Measurements from ENCODE around the gene SLC11A1.
A peak's percentile ranks its signal among the peaks of the same experiment; 100 is the strongest.

Gene SLC11A1

GRCh38 chr2:218404351-218405085 is 22.4 kb downstream of the SLC11A1 start:
- no peak for DNase-seq (ENCODE audit: low read depth in 2 of 3, low spot score in 2 of 3)

GRCh38 chr2:218405086-218405745 is 23.1 kb downstream of the SLC11A1 start:
- no peak for DNase-seq (ENCODE audit: low read depth in 2 of 3, low spot score in 2 of 3)

GRCh38 chr2:218405746-218406208 is 23.7 kb downstream of the SLC11A1 start:
- DNase-seq (ENCODE audit: low read depth in 2 of 3, low spot score in 2 of 3) = no peak

DNA sequence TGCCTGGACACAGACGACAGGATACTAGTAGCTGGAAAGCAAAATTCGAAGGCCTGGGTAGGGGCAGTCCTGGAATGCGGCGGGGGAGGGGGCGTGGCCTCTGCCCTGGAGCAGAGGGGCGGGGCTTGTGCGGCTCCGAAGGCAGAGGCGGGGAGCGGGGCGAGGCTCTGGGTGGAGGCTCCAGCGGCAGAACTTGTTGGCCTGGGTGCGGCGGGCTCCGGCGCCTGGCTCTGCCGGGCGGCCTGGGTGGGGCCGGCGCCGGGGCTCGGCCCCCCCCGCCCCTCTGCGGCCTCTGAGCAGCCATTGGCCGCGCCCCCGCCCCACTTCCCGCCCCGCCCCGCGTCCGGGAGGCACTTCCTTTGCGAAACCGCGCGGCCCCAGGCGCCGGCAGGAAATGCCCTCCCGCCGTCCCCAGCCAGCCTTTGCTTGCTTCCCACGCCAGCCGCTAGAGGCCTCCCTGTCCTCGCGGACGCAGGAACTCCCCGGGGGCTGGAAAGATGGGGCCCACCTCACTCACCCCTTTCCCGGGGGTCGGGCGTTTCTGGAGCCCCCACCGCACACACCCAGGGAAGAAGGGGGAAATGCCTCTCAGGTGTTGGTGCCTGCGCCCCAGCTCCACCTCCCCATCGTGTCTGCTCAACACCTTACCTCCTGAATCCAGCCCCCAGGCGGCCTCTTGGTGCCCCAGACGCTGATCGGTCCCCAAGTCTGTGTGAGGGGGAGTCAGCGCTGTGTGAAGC is 24.3 kb downstream of the SLC11A1 start:
- DNase-seq (ENCODE audit: low read depth in 2 of 3, low spot score in 2 of 3) = peak; percentile 90 to 91 (median 90)

- peak in 2 of 3 experiments; percentile 28 to 35 for DNase-seq (ENCODE audit: low read depth in 2 of 3, low spot score in 2 of 3)
Observed at GRCh38 chr2:218406949-218407618, 25.0 kb downstream of the SLC11A1 start.

DNA sequence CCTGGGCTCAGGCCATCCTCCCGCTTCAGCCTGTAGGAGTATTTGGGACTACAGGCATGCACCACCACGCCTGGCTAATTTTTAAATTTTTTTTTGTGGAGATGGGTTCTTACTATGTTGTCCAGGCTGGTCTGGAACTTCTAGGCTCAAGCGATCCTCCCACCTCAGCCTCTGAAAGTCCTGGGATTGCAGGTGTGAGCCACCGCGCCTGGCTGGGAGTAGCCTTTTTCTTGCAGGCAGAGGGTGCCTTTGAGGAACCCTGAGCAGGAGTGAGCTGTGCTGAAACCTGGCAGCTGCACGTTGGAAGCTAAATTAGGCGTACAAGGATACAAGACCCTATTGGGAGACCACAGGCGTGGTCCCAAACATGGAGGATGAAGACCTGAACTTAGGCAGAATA is 25.6 kb downstream of the SLC11A1 start:
- DNase-seq (ENCODE audit: low read depth in 2 of 3, low spot score in 2 of 3) = no peak

- no peak for DNase-seq (ENCODE audit: low read depth in 2 of 3, low spot score in 2 of 3)
Observed at GRCh38 chr2:218418321-218418716, 36.2 kb downstream of the SLC11A1 start.

DNA sequence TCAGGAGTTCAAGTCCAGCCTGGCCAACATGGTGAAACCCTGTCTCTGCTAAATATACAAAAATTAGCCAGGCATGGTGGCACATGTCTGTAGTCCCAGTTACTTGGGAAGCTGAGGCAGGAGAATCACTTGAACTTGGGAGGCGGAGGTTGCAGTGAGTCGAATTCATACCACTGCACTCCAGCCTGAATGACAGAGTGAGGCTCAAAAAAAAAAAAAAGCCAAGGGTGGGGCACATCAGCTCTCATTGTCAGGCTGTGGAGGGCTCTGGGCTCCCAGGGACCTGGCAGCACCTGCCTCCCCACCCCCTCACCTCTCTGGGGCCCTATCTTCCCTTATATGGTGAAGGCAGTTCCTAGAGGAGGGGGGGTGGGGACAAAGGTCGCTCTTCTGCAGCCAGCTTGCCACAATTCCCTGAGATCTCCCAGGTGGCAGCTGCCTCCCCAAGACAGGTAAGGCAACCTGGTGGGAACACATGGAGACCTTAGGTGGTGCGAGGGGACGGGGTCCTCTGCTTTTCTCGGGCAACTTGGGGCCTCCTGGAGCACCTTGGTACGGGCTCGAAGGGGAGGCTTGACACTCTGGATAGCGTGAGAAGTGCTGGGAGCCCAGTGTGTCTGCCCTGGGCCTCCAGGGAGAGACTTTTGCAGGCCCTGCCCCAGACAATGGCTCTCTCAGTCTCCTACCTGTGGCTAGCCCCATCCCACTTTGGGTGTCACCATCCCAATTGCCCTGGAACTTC is 36.8 kb downstream of the SLC11A1 start, which contains the start of gene VIL1:
TSS of gene VIL1 (plus strand) at position 407 of the 742 bp plus-strand sequence. CDS start 4,656 bp downstream, outside the sequence.
- DNase-seq (ENCODE audit: low read depth in 2 of 3, low spot score in 2 of 3) = no peak

GRCh38 chr2:218419630-218420216 is 37.6 kb downstream of the SLC11A1 start:
- no peak for DNase-seq (ENCODE audit: low read depth in 2 of 3, low spot score in 2 of 3)

DNA sequence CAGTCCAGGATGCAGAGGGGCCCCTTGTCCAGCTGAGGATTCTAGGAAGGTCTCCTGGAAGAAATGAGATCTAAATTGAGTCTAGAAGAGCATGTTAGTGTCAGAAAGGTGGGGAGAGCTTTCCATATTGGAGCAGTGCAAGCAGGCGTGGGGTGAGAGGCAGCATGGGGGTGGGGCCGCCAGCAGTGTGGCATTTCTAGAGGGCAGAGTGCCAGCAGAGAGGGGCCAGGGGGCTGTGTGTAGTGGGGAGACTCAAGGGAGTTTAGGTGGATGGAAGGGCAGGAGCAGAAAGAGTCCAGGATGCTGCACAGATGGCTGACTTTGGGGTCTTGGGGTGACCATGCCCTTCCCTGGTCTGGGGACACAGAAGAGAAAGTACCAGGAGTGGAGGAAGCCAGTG is 39.0 kb downstream of the SLC11A1 start:
- DNase-seq (ENCODE audit: low read depth in 2 of 3, low spot score in 2 of 3) = no peak

GRCh38 chr2:218422403-218423086 is 40.5 kb downstream of the SLC11A1 start:
- DNase-seq (ENCODE audit: low read depth in 2 of 3, low spot score in 2 of 3) = no peak

DNA sequence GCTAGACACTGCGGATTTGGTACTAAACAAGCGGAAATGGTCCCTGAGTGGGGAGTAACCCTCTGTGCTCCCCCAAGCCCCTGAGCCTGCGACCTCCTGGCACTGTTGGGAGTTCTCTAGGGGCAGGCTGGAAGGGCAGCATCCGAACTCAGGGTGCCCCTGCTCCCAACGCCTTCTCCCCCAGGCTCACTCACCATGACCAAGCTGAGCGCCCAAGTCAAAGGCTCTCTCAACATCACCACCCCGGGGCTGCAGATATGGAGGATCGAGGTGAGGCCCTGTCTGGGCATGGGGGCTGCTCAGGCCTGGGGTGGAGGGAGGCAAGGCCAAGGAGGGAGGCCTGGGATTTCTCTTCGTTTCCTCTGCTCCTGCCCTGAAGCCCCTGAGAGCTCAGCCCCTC is 41.5 kb downstream of the SLC11A1 start:
- no peak for DNase-seq (ENCODE audit: low read depth in 2 of 3, low spot score in 2 of 3)

DNA sequence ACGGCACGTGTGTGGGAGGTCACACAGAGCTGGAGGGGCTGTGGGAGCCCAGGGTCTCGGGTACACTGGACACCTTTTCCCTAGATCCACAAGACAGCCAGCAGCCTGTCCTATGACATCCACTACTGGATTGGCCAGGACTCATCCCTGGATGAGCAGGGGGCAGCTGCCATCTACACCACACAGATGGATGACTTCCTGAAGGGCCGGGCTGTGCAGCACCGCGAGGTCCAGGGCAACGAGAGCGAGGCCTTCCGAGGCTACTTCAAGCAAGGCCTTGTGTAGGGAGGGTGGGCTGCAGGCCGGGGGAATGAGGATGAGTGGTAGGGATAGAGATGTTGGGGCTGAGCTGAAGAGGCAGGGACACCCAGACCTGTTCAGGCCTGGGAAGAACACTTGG is 43.5 kb downstream of the SLC11A1 start:
- no peak for DNase-seq (ENCODE audit: low read depth in 2 of 3, low spot score in 2 of 3)

GRCh38 chr2:218427741-218428140 is 45.7 kb downstream of the SLC11A1 start:
- DNase-seq (ENCODE audit: low read depth in 2 of 3, low spot score in 2 of 3) = no peak

DNA sequence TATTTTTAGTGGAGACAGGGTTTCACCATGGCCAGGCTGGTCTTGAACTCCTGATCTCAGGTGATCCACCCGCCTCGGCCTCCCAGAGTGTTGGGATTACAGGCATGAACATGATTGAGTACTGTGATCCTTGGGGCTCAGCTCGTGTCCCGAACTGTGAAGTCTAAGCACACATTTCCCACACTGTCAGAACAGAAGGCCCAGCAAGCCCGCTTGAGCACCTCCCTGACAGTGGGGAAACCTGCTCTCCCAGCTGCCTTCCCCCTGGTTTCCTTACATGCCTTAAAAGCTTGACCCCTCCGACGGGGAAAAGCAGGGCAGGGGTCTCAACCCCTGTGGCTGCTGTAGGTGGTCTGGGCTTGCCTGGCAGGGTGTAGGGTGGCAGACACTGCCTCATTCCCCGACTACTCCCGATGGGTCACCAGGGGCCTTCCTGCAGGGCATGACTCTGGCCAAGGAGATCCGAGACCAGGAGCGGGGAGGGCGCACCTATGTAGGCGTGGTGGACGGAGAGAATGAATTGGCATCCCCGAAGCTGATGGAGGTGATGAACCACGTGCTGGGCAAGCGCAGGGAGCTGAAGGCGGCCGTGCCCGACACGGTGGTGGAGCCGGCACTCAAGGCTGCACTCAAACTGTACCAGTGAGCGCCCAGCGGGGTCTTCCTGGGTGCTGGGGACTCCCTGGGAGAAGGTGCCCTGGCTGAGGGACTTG is 46.9 kb downstream of the SLC11A1 start:
- DNase-seq (ENCODE audit: low read depth in 2 of 3, low spot score in 2 of 3) = no peak

- DNase-seq (ENCODE audit: low read depth in 2 of 3, low spot score in 2 of 3) = no peak
Observed at GRCh38 chr2:218429911-218430692, 48.0 kb downstream of the SLC11A1 start.

DNA sequence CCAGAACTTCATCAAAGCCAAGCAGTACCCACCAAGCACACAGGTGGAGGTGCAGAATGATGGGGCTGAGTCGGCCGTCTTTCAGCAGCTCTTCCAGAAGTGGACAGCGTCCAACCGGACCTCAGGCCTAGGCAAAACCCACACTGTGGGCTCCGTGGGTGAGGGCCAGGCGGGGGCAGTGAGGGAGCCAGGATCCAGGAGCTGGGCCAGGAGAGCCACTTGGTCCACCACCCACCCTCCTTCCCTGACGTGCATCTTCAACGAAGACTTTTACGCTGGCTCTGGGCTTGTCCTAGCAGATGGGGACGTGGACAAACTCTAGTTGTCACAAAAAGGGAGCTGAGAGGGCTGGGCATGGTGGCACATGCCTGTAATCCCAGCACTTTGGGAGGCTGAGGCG is 48.6 kb downstream of the SLC11A1 start:
- no peak for DNase-seq (ENCODE audit: low read depth in 2 of 3, low spot score in 2 of 3)

- no peak for DNase-seq (ENCODE audit: low read depth in 2 of 3, low spot score in 2 of 3)
Observed at GRCh38 chr2:218431878-218432277, 49.8 kb downstream of the SLC11A1 start.

Measured in activated CD8-positive, alpha-beta memory T cell treated with anti-CD3 and anti-CD28 coated beads for 48 hours (primary cell).